GM15510 (cell line): Measurements from ENCODE around the gene MAP3K8.

Experiments used
- POLR2A ChIP-seq: IDR thresholded peaks from 3 replicates; pipeline ENCODE4 v1.6.1; 2011; ENCODE audit warnings: borderline replicate concordance; ENCODE audit not compliant: insufficient read length; ENCODE audit errors: extremely low read depth

The MAP3K8 gene

GRCh38 chr10:30510932-30511700, 77.1 kb downstream of the MAP3K8 start:
- TF ChIP-seq POLR2A = no peak
